HG03520 (cell line): ENCODE results near the gene XXYLT1.
"Not testable (repeated sequence)": the region's sequence is repeated elsewhere in the genome, so short reads cannot be mapped to it uniquely, and the experiment has no call there.

Source experiments
- ATAC-seq: cut with Tn5 transposase; IDR thresholded peaks from one replicate; pipeline ENCODE4 v1.9.1; 2021; ENCODE audit warnings: mild to moderate bottlenecking, moderate library complexity; ENCODE audit not compliant: unreplicated experiment

XXYLT1 gene

GRCh38 chr3:195101927-195102608 is 168.9 kb downstream of the XXYLT1 start:
- no peak for ATAC-seq

DNA sequence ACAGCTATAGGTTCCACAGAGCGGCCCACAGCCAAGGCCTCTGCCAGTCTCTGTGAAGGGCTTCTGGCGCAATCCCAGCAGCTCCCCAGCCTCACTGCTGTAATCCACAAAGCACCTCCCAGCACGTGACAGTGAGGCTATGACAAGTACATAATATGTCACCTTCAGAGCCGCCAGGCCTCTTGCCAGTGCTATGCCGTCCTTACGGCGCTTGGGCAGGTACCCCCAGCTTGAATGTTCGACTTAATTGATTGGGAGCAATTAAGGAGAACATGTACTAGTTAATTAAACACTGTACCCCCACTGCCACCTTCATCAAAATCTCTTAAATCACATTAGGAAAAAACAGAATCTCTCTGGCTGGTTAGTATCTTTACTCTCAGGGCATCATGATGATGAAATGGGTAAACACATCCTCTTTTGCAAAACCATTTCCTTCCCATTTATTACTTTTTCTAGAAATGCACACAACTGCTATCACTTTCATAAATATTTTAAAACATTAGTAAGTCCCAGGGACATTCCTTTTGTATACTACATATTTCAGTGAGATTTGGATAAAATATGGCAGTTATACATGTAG is 169.9 kb downstream of the XXYLT1 start:
- no peak for ATAC-seq

- no peak for ATAC-seq
These were observed 170.8 kb downstream of the XXYLT1 start for GRCh38 chr3:195099951-195100785.

GRCh38 chr3:195098741-195099525 is 172.0 kb downstream of the XXYLT1 start:
- no peak for ATAC-seq

DNA sequence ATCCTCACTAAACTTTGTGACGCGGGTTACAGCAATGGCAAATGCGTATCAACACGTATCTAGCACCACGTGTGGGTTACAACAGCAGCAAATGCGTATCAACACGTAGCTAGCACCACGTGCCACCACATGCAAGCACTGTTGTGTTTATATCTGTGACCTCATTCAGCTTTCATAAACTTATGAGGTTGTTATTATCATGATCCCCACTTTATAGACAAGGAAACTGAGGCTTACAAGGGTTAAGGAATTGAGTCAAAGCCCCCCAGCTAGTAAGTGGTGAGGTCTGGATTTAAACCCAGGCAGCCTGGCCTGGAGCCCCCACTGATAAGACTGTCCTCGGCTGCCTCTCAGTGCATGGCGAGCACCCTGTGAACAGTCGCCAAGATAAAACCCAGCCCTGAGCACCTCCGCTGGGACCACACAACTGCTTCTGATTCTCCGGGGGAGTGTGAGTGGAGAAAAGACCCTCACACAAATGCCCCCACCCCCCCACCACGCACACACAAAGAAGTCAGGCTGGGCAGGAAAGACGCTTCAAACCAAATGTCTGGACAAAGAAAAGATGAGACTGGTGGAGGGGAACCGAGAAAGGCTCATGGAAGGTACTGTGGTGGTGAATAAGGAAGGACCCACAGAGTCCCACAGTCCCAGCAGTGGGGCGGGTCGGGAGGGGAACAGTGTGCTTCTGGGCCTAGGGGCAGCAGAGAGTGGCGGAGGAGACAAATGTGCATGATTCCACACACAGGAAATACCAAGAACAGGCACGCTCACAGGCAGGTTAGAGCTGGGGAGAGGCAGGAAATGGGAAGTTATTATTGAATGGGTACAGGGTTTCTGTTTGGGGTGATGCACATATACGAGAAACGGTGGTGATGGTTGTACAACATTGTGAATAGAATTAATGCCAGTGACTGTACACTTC is 173.4 kb downstream of the XXYLT1 start:
- no peak for ATAC-seq

DNA sequence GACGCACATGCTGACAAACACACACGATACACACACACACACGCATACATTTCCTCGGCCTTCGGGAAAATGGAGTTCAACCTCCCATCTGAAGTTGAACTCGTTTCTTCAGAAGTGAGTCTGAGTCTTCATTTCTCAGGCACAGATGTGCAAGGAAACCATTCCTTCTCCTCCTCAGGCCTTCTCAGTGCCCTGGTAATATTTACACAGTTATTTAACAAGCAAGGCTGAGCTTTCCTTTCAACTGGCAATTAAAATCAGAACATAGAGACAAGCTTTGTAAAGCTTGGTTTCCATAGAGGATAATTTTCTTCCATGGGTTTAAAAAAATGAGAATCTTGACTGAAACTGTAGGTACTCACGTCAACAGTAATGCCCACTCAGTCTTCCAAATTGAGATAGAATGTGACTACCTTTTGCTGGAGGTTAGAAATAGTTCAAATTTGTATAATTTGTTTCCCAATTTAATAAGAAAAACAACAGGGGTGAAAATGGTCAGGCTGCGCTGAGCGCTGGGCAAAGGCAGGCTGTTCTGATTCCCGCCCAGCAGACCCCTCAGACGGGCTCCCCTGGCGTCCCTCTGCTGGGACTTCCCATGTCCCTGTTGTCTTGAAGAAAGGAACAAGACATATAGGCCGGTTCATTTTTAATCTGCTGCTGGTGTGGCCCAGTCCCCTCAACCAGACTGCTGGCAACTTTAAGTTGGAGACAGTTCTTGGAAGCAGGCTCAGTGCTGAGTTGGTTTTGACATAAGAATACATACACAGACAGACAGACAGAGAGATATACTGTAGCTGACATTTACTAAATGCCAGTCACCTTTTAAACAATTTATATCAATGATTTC is 174.3 kb downstream of the XXYLT1 start:
- no peak for ATAC-seq

DNA sequence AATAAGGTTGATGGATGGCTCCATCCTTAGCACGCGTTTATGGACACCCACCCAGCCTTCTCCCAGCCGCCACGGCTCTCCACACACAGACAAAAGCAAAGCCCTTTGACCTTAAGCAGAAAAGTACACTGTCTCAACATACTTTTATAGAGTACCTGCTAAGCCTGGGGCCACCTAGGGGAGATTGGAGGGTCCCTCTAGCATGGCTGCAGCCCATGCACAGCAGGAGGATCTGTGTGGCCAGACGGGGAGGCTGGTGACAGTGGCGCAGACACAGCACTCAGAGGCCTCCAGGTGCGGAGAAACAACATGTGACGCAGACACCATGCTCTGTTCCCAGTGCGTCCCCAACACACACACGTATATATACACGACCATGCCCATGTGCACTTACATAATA is 174.9 kb downstream of the XXYLT1 start:
- no peak for ATAC-seq

DNA sequence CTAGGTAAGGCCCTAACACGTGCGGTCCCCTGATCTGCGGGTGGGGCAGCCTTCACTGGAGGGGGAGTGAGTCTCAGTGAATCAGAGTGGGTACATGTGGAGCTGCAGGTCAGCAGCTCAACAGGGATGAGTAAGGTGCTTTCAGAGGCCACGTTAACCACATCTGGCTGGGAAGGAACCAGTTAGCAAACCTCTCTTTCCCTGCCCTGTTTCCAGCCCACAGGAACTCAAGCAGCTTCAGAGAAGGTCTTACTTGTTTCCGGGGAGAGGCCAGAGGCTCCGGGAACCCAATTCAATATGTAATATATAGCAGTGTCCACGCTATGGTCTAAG is 175.3 kb downstream of the XXYLT1 start:
- peak; percentile 8 for ATAC-seq

- peak; percentile 49 for ATAC-seq
These were observed 175.8 kb downstream of the XXYLT1 start for GRCh38 chr3:195095035-195095703.

- no peak for ATAC-seq
These were observed 176.6 kb downstream of the XXYLT1 start for GRCh38 chr3:195094191-195094921.

DNA sequence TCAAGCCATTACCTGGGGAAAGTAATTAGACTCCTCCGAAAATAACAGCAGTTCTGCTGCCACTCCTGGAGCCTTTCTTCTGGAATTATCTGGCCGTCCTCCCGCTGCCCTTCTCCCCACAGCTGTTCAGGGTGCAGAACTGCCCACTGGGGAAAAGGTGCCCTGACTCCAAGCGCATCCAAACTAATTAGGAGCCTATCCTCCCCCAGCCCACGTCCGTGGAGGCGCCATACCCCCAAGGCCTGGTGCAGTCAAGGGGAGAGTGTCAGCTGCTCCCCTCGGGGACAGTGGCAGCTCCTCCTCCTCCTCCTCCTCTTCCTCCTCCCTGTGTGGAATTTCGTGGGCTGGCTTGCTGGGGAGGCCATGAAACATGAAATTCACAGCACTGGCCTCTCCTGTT is 177.2 kb downstream of the XXYLT1 start:
- no peak for ATAC-seq

DNA sequence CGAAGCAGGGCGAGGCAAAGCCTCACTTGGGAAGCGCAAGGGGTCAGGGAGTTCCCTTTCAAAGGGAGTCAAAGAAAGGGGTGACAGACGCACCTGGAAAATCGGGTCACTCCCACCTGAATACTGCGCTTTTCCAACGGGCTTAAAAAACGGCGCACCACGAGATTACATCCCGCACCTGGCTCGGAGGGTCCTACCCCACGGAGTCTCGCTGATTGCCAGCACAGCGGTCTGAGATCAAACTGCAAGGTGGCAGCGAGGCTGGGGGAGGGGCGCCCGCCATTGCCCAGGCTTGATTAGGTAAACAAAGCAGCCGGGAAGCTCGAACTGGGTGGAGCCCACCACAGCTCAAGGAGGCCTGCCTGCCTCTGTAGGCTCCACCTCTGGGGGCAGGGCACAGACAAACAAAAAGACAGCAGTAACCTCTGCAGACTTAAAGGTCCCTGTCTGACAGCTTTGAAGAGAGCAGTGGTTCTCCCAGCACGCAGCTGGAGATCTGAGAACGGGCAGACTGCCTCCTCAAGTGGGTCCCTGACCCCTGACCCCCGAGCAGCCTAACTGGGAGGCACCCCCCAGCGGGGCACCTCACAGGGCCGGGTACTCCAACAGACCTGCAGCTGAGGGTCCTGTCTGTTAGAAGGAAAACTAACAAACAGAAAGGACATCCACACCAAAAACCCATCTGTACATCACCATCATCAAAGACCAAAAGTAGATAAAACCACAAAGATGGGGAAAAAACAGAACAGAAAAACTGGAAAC is 182.9 kb downstream of the XXYLT1 start:
- not testable (repeated sequence) for ATAC-seq

DNA sequence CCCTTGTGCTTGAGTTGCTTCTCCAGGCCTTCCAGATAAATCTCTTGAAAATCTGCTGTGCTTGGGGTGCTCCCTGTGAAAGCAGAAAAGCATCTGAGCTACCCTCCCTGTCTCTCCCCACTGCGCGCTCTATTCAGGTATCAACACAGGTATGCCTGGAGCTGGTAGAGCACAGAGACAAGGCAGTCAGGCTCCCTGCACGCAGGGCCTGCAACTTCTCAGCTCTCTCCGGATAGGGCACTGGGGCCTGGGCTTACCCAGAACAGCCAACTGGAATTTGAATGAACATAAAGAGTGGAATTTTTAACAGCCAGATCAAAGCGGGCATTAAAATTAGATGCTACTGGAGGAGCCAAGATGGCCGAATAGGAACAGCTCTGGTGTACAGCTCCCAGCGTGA is 183.6 kb downstream of the XXYLT1 start:
- no peak for ATAC-seq

- ATAC-seq: no peak
These were observed 184.1 kb downstream of the XXYLT1 start for GRCh38 chr3:195086885-195087284.

DNA sequence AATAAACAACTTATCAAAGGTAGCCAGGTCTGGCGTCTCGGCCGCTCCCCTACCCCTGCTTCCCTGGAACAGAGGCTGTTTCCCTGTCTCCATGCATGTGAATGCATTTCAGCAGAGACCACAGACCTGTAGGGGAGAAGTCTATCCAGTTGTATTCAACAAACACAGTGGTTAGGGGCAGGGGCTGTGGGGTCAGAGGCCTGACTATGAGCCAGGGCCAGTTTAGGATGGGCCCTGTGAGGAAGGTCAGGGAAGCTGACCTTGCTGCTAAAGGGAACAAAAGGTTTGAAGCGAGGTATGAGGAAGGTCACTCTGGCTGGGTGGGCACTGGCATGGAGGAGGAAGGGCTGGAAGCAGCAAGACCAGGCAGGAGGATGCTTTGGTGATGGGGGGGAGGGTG is 184.6 kb downstream of the XXYLT1 start:
- ATAC-seq: no peak

- no peak for ATAC-seq
These were observed 185.4 kb downstream of the XXYLT1 start for GRCh38 chr3:195085356-195086130.

DNA sequence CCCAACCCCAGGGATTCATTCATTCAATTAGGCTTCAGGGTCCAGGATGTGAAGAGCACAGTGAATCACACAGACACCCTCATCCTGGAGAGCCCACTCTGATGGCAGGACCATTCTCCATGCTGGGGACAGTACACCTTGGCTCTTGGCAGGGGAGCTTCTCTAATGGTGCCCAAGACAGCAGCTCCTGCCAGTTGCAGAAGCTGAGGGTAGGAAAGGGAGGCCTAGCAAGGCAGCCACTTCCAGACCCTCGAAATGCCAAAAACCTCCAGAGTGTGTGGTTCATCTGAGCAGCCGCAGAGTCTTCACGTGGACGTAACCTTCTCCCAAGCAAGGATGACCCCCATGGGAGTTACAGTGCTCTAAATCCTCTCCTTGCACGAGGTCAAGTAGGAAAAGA is 186.2 kb downstream of the XXYLT1 start:
- ATAC-seq: no peak
